ENCODE data around the gene FBXO24.

Gene FBXO24

DNA sequence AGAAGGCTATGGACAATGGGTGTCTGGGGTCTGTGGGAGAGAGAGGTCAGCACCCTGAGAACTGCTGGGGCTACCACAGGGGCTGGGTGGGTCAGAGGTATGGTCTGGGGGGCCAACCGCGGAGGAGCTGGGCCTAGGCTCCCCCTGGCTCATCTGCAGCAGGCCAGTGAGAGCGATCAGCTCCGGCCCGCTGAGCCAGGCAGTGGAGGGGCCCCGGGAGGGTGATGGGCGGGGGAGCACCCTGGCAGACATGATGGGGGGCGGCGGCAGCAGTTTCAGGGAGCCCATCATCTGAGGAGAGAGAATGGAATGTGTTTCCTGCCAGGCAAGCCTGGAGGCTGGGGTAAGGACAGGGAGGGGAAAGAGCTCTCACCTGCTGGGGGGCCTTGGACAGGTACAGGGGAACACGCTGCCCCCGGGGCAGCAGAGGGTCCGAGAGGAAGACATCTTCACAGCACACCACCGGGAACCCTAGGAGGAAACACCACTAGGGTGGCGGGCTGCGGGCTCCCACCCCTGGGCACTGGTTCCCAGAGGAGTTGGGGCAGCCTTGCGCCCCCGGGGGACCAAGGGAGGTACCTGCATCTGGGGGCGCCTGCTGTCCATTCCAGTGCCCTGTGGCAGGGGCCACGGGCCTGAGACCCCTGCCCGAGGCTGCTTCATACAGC, 13.7 kb upstream of the FBXO24 start:
- no peak for DNase-seq (ENCODE audit: low read depth)
- no peak overlapping the region for H3K4me3 ChIP-seq (ENCODE audit: low read length)
- TF ChIP-seq, protein P1, sequence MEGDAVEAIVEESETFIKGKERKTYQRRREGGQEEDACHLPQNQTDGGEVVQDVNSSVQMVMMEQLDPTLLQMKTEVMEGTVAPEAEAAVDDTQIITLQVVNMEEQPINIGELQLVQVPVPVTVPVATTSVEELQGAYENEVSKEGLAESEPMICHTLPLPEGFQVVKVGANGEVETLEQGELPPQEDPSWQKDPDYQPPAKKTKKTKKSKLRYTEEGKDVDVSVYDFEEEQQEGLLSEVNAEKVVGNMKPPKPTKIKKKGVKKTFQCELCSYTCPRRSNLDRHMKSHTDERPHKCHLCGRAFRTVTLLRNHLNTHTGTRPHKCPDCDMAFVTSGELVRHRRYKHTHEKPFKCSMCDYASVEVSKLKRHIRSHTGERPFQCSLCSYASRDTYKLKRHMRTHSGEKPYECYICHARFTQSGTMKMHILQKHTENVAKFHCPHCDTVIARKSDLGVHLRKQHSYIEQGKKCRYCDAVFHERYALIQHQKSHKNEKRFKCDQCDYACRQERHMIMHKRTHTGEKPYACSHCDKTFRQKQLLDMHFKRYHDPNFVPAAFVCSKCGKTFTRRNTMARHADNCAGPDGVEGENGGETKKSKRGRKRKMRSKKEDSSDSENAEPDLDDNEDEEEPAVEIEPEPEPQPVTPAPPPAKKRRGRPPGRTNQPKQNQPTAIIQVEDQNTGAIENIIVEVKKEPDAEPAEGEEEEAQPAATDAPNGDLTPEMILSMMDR (conservative IDR thresholded peaks at IDR 0.05; ENCODE audit: low read depth, low read length): no peak

DNA sequence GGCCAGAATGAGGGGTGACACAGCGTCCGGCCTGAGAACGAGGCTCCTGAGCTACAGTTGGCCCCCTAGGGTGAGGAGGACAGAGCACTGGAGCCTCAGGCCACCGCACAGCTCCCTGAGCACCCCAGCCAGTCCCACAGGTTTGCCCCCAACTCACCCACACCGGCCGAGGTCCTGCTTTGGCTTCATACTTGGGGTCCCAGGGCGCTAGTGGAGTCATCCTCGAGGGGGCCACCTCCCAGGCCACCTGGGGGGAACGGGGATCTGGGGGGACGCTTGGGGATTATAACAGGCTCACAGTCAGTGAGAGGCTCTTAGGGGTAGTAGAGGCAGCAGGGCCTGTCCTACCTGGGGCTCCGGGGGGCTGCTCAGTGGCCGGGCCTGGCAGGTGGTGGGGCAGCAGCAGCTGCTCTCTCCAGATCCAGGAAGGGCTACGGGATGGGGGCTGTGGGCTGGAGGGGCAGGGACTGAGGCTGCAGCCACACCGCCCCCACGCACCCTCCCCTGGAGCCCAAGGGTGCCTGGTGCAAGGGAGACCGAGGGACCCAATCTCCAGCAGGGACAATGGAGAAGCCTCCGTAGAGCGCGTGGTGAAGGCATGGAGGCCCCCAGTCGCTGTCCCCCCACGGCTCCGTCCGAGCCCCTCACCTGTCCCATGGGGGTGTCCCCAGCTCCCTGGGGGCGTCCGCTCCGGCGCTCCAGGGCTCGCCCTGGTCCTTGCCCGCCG, 13.0 kb upstream of the FBXO24 start:
- no peak for DNase-seq (ENCODE audit: low read depth)
- TF ChIP-seq, protein P1 (conservative IDR thresholded peaks at IDR 0.05; ENCODE audit: low read depth, low read length): no peak

DNA sequence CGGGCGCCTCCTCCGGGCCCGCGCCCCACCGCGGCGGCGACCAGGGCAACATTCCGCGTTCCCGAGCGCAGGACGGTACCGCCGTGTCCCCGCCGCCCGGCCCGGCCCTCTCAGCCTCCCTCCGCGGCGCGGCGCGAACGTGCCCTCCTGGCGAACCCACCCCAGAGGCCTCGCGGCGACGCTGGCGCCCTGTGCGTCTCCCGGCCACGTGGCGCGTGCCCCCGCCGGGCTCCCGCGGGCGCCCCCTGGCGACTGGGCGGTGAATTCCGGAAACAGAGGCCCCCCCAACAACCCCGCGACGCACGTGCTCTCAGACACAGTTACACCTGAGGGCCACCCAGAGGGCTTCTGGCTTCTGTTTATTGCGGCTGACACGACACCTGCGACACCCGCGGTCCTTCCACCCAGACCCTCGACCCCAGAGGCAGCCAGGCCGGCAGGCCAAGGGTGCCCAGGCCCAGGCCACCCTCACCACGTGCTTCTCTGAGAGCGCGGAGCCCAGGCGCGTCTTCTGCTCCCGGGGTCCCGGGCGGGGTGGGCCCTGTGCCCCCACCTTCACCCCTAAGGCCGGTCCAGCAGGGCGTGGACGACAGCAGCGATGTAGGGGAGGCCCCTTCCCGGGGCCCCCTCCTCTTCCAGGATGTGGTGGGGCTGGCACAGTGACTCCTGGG, 12.3 kb upstream of the FBXO24 start, which contains the start of gene SAP25:
Gene SAP25, minus strand, starts transcription at position 210 of the 671 bp plus-strand sequence. Its CDS starts 158 bp downstream, at position 52.
- no peak within 1 kb of the TSS for H3K4me3 ChIP-seq (ENCODE audit: low read length)
- TF ChIP-seq, protein P1 (conservative IDR thresholded peaks at IDR 0.05; ENCODE audit: low read depth, low read length): no peak
- DNase-seq (ENCODE audit: low read depth): no peak

More for the DNA sequence above, 13.0 kb upstream of the FBXO24 start:
- H3K4me3 ChIP-seq (ENCODE audit: low read length): no peak overlapping the region

DNA sequence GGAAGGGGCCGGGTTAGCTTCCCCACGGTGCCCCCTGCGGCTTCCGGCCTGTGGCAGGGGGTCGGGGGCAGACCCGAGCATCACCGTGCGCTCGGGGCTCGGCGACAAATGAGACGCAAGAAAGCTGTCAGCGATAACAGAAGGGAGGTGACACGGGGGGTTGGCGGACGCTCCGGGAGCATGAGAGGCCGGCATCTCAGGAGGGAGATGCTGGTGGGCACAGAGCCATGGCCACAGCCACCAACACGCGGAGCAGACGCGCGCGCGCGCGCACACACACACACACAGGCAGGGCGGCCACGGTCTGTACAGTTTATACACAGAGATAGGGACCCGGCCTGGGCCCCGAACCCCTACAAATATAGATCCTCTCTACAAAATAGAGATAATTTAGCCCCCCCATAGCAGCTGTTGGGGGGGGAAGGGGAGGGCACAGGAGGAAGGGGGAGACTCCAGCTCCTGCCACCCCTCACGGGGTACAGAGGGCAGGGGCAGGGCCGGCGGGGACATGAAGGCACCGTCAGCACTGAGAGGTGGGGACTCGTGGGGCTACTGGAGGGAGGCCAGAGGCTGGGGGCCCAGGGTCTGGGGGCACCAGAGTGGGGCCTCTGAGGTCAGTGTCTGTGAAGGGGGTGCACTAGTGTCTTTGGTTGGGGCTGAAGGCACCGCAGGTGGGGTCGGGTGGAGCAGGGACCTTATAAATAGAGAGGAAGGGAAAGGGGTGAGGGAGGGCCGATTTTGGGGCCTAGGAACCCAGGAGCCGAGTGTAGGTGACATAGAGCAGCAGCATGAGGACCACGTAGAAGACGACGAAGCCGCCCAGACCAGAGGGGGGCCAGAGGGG, 11.5 kb upstream of the FBXO24 start:
- DNase-seq (ENCODE audit: low read depth): no peak
- no peak overlapping the region for H3K4me3 ChIP-seq (ENCODE audit: low read length)
- TF ChIP-seq, protein P1 (conservative IDR thresholded peaks at IDR 0.05; ENCODE audit: low read depth, low read length): no peak

DNA sequence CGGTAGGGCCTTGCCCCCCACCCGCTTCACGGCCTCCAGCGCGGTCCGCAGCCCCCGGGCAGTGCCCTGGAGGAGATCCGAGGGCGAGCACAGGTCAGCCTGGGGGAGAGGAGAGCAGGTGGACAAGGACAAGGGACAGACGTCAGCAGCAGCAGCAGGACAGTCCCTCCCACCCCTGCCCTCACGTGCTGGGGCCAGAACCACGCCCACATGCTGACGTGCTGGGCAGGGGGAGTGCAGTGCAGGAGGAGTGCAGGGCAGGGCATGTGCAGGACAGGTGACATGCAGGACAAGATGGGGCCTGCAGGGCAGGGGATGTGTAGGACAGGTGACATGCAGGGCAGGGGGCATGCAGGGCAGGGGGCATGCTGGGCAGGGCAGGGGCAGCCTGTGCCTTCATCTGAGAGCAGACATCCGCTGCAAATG, 10.9 kb upstream of the FBXO24 start:
- TF ChIP-seq, protein P1 (conservative IDR thresholded peaks at IDR 0.05; ENCODE audit: low read depth, low read length): no peak
- DNase-seq (ENCODE audit: low read depth): no peak

DNA sequence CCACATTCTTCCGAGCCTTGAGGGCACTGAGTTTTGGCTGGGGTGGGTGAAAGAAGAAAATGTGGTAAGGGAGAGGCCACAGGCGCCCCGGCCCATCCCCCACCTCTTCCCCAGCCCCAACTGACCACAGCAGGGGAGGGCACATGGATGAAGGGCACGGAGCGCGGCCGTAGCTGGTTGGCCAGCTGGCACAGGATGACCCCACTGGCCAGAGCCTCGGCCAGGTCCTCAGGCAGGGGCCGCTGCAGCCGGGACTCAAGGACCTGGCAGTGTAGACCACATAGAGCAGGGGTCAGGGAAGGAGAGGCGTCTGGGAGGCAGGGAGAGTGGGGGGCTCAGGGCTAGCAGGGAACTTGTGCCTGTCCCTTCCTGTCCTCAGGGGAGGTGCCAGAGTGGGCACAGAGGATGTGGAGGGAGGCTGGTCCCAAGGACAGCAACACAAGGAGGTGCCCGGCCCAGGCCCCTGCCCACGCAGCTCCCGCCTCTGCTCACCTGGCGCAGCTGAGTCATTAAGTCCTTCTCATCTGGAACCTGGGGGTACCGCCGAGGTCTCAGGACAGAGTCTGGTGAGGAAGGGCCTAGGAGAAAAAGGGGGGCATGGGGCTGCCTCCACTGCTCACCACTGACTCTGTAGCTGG, 10.3 kb upstream of the FBXO24 start:
- H3K4me3 ChIP-seq (ENCODE audit: low read length): no peak overlapping the region
- TF ChIP-seq, protein P1 (conservative IDR thresholded peaks at IDR 0.05; ENCODE audit: low read depth, low read length): no peak
- no peak for DNase-seq (ENCODE audit: low read depth)

More for the DNA sequence above, 10.9 kb upstream of the FBXO24 start:
- no peak overlapping the region for H3K4me3 ChIP-seq (ENCODE audit: low read length)

All from retinal pigment epithelial cell (primary cell).